H1 (cell line): ENCODE results near the gene PPAN. TPM values are rescaled to one million over a fixed set of nuclear protein-coding genes. Genes with fewer than 3 reads are reported as not detected.
A peak's percentile ranks its signal among the peaks of the same experiment; 100 is the strongest.

Source experiments
- ASH2L ChIP-seq: fragments of 200-600, 300-600 bp; sonication (generic); IDR thresholded peaks from one replicate; pipeline ENCODE4 v1.7.1; 2017; ENCODE audit warnings: low read length
- BACH1 ChIP-seq: IDR thresholded peaks from 2 replicates; pipeline ENCODE4 v1.6.1; 2012; ENCODE audit warnings: low read length, improper control_type of control experiment
- BCL11A ChIP-seq, 2 experiments: IDR thresholded peaks; one replicate each; pipeline ENCODE4 v1.6.1; 2011; ENCODE audit warnings: low read depth in 2 of 2, low read length in 2 of 2, mild to moderate bottlenecking in 2 of 2
- CTBP2 ChIP-seq: IDR thresholded peaks from 2 replicates; pipeline ENCODE4 v1.7.0; 2011; ENCODE audit warnings: borderline replicate concordance, mild to moderate bottlenecking, moderate library complexity, mixed read lengths, low read length; ENCODE audit not compliant: insufficient read depth, insufficient read length
- E2F6 ChIP-seq: IDR thresholded peaks from 2 replicates; pipeline ENCODE4 v1.6.1; 2012; ENCODE audit warnings: inconsistent platforms
- EZH2 ChIP-seq: fragments of 200-600 bp; sonication (generic); IDR thresholded peaks from 2 replicates; pipeline ENCODE4 v1.7.1; 2012; ENCODE audit warnings: low read depth, mild to moderate bottlenecking, moderate library complexity, low read length, inconsistent platforms; ENCODE audit not compliant: severe bottlenecking
- GABPA ChIP-seq: IDR thresholded peaks from 2 replicates; pipeline ENCODE4 v1.6.1; 2011; ENCODE audit warnings: mild to moderate bottlenecking, low read length, moderate library complexity, borderline replicate concordance; ENCODE audit not compliant: insufficient read depth
- GTF2F1 ChIP-seq: IDR thresholded peaks from 2 replicates; pipeline ENCODE4 v1.6.1; 2012; ENCODE audit warnings: low read depth, low read length, improper control_type of control experiment, borderline replicate concordance
- HDAC6 ChIP-seq: IDR thresholded peaks from one replicate; pipeline ENCODE4 v1.7.1; 2012; ENCODE audit warnings: low read depth, mild to moderate bottlenecking, inconsistent platforms, low read length, moderate library complexity
- JUN ChIP-seq: IDR thresholded peaks from 2 replicates; pipeline ENCODE4 v1.6.1; 2011; ENCODE audit warnings: low read depth, mild to moderate bottlenecking, improper control_type of control experiment, low read length
- KDM1A ChIP-seq: fragments of 200-600, 300-600 bp; sonication (generic); IDR thresholded peaks from 2 replicates; pipeline ENCODE4 v1.7.1; 2016; ENCODE audit warnings: mild to moderate bottlenecking, low read length, borderline replicate concordance
- KDM5A ChIP-seq: fragments of 200-600 bp; IDR thresholded peaks from 2 replicates; pipeline ENCODE4 v1.7.1; 2012; ENCODE audit warnings: mild to moderate bottlenecking, low read length, inconsistent platforms, mixed read lengths
- NANOG ChIP-seq: IDR thresholded peaks from 2 replicates; pipeline ENCODE4 v1.6.1; 2011; ENCODE audit warnings: low read length, low read depth, mild to moderate bottlenecking, inconsistent platforms; ENCODE audit not compliant: insufficient read depth, poor library complexity, severe bottlenecking
- NRF1 ChIP-seq: IDR thresholded peaks from 2 replicates; pipeline ENCODE4 v1.6.1; 2011; ENCODE audit warnings: mild to moderate bottlenecking, low read depth, low read length, improper control_type of control experiment
- POLR2AphosphoS5 ChIP-seq: IDR thresholded peaks from 2 replicates; pipeline ENCODE4 v1.6.1; 2011; ENCODE audit warnings: low read depth, low read length
- SIRT6 ChIP-seq: IDR thresholded peaks from one replicate; pipeline ENCODE4 v1.7.1; 2012; ENCODE audit warnings: low read length, inconsistent platforms
- SRF ChIP-seq: IDR thresholded peaks from 2 replicates; pipeline ENCODE4 v1.6.1; 2011; ENCODE audit warnings: mild to moderate bottlenecking, low read depth, low read length, moderate library complexity
- SUZ12 ChIP-seq: fragments of 200-600 bp; sonication (generic); IDR thresholded peaks from 2 replicates; pipeline ENCODE4 v1.6.1; 2012; ENCODE audit warnings: mild to moderate bottlenecking, inconsistent platforms, low read length, moderate library complexity, mixed read lengths
- YY1 ChIP-seq: IDR thresholded peaks from 2 replicates; pipeline ENCODE4 v1.6.1; 2011; ENCODE audit warnings: low read depth, mild to moderate bottlenecking, low read length
- ZNF274 ChIP-seq: IDR thresholded peaks from 2 replicates; pipeline ENCODE4 v1.7.0; 2012; ENCODE audit warnings: low read length, borderline replicate concordance; ENCODE audit errors: extremely low read depth
- polyA plus RNA-seq, 7 experiments: library from polyadenylated mRNA; depleted of rRNA in 3 of 7; stranded (reverse) in 5 of 7; unstranded in 2 of 7; fragments of >200 nt in 5 of 7; fragments of 200-250 nt in 2 of 7; gene quantifications; 1 replicate in 5 of 7; 2 replicates in 1 of 7; 4 replicates in 1 of 7; pipeline versions ENCODE4 v1.2.1 to v1.2.3, GENCODE V29; 2011 to 2013; ENCODE audit warnings: missing spikeins in 2 of 7, mixed read lengths in 2 of 7
- total RNA-seq: library from RNA; stranded (reverse); fragmentation: NEBNext Ultra II Directional; extraction: Animal tissue kit (Norgen Biotek cat#: 25700); gene quantifications from 2 replicates; pipeline ENCODE4 v1.2.1, GENCODE V29; 2021
- TF ChIP-seq, protein P1 (sequence below), 3 experiments: IDR thresholded peaks; 1 replicate in 2 of 3; 2 replicates in 1 of 3; pipeline versions ENCODE4 v1.5.1 to v1.6.1; 2011; ENCODE audit warnings: low read length in 3 of 3, mild to moderate bottlenecking in 3 of 3, inconsistent platforms in 2 of 3, low read depth in 1 of 3, moderate library complexity in 1 of 3; ENCODE audit not compliant: insufficient read depth in 1 of 3; ENCODE audit errors: control extremely low read depth in 1 of 3

The PPAN gene
- total and polyA plus RNA-seq, 2 of the 8 experiments (the other 6 are each of a cell fraction or from before 2014, with no cell fraction given), result 48.8 to 74.4 TPM

GRCh38 chr19:10085641-10086590 is 20.2 kb upstream of the PPAN start, which contains the start of gene SHFL (continued):
- TF ChIP-seq POLR2AphosphoS5 (no peak), SUZ12 (no peak), CTBP2 (no peak), E2F6 (no peak), KDM5A (no peak), ZNF274 (no peak), KDM1A (peak; percentile 99), BCL11A (IDR thresholded peaks at IDR 0.05; ENCODE audit: low read depth in 2 of 2, low read length in 2 of 2) (no peak), NRF1 (no peak), YY1 (no peak), HDAC6 (no peak), EZH2 (no peak), GABPA (no peak), NANOG (no peak), JUN (no peak), SIRT6 (no peak), GTF2F1 (no peak), BACH1 (no peak), ASH2L (no peak), SRF (no peak)
- TF ChIP-seq, protein P1, sequence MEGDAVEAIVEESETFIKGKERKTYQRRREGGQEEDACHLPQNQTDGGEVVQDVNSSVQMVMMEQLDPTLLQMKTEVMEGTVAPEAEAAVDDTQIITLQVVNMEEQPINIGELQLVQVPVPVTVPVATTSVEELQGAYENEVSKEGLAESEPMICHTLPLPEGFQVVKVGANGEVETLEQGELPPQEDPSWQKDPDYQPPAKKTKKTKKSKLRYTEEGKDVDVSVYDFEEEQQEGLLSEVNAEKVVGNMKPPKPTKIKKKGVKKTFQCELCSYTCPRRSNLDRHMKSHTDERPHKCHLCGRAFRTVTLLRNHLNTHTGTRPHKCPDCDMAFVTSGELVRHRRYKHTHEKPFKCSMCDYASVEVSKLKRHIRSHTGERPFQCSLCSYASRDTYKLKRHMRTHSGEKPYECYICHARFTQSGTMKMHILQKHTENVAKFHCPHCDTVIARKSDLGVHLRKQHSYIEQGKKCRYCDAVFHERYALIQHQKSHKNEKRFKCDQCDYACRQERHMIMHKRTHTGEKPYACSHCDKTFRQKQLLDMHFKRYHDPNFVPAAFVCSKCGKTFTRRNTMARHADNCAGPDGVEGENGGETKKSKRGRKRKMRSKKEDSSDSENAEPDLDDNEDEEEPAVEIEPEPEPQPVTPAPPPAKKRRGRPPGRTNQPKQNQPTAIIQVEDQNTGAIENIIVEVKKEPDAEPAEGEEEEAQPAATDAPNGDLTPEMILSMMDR (IDR thresholded peaks at IDR 0.05; ENCODE audit: control extremely low read depth in 1 of 3, insufficient read depth in 1 of 3, low read depth in 1 of 3, low read length in 3 of 3), result no peak
